Mammary epithelial cell (primary cell): ENCODE measurements around the gene PTPRT.

Experiments used
- EZH2 ChIP-seq: IDR thresholded peaks from 2 replicates; pipeline ENCODE4 v1.6.1; 2012; ENCODE audit warnings: low read length, inconsistent platforms, borderline replicate concordance
- TF ChIP-seq, protein P1 (sequence below), 2 donors: IDR thresholded peaks in 1 of 2; conservative IDR thresholded peaks in 1 of 2; 2 replicates each; pipeline ENCODE4 v1.5.1; 2011 to 2012; ENCODE audit warnings: inconsistent platforms in 2 of 2, low read length in 2 of 2, mild to moderate bottlenecking in 2 of 2, control low read depth in 1 of 2, low read depth in 1 of 2; ENCODE audit not compliant: insufficient read depth in 1 of 2; ENCODE audit errors: extremely low read depth in 1 of 2

DNA sequence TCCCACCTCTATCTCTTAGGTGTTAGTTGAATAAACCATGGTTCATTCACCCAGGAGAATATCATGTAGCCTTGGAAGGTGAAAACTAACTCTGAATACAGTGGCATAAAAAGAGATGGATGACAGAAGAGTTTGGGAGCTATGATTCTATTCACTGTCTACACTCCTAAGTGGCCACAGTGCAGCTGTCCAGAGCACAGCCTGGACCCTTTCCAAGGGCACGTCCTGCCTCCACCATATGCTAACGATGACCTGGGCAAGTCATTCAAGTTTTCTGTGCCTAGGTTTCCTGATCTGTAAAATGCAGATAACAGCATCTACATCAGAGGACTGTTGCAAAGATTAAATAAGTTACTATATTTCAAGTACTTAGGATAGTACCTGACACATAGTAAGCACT lies 314.1 kb downstream of the PTPRT start:
- TF ChIP-seq, protein P1, sequence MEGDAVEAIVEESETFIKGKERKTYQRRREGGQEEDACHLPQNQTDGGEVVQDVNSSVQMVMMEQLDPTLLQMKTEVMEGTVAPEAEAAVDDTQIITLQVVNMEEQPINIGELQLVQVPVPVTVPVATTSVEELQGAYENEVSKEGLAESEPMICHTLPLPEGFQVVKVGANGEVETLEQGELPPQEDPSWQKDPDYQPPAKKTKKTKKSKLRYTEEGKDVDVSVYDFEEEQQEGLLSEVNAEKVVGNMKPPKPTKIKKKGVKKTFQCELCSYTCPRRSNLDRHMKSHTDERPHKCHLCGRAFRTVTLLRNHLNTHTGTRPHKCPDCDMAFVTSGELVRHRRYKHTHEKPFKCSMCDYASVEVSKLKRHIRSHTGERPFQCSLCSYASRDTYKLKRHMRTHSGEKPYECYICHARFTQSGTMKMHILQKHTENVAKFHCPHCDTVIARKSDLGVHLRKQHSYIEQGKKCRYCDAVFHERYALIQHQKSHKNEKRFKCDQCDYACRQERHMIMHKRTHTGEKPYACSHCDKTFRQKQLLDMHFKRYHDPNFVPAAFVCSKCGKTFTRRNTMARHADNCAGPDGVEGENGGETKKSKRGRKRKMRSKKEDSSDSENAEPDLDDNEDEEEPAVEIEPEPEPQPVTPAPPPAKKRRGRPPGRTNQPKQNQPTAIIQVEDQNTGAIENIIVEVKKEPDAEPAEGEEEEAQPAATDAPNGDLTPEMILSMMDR (conservative IDR thresholded peaks at IDR 0.05 in 1 of 2, IDR thresholded peaks at IDR 0.05 in 1 of 2; ENCODE audit: extremely low read depth in 1 of 2, insufficient read depth in 1 of 2, low read depth in 1 of 2, low read length in 2 of 2), result no peak
- TF ChIP-seq EZH2, result no peak
